Measurements from ENCODE around the gene NXPE1. TPM values are rescaled to one million over a fixed set of nuclear protein-coding genes. Genes with fewer than 3 reads are reported as not detected.

Gene NXPE1
- total RNA-seq, 1 experiment from 2014 or later: not detected

GRCh38 chr11:114525682-114526081, 34.0 kb downstream of the NXPE1 start:
- BruUV-seq (replicated peaks): no TSS peak
- Histone ChIP-seq H3F3A (ENCODE audit: insufficient read depth, low read depth) (no peaks in the 10 kb centered on the region), H3K4me3 (no peak overlapping the region), H3K79me2 (ENCODE audit: low read depth) (no peaks in the 10 kb centered on the region), H4K20me1 (ENCODE audit: insufficient read depth) (no peaks in the 10 kb centered on the region), H2AFZ (no peak overlapping the region), H3K9me3 (ENCODE audit: insufficient read depth, low read depth) (no peaks in the 10 kb centered on the region), H3K27ac (no peak overlapping the region), H3K9me2 (ENCODE audit: insufficient read depth) (no peaks in the 10 kb centered on the region), H3K27me3 (ENCODE audit: insufficient read depth, low read depth) (peaks cover 7% of the 10 kb centered on the region; the same call in 1 of the 2 replicates), H3K4me2 (no peak overlapping the region), H3K36me3 (ENCODE audit: low read depth) (no peaks in the 10 kb centered on the region), H3K4me1 (replicated peaks; ENCODE audit: insufficient read depth) (no peaks in the 10 kb centered on the region)
- POLR2A ChIA-PET (ENCODE audit: unreplicated experiment): no interaction called here
- intact Hi-C loops (cut with micrococcal nuclease; ENCODE audit: unreplicated experiment): no loop called here
- no peak for DNase-seq
- TF ChIP-seq CTCF (conservative IDR thresholded peaks at IDR 0.05) (no peak), EZH2 (IDR thresholded peaks at IDR 0.05; ENCODE audit: low read depth) (no peak)
- CTCF ChIA-PET: no interaction called here

- Histone ChIP-seq H3K36me3 (ENCODE audit: low read depth) (no peaks in the 10 kb centered on the region), H3K4me1 (replicated peaks; ENCODE audit: insufficient read depth) (no peaks in the 10 kb centered on the region), H3K4me3 (no peak overlapping the region), H4K20me1 (ENCODE audit: insufficient read depth) (no peaks in the 10 kb centered on the region), H3K79me2 (ENCODE audit: low read depth) (no peaks in the 10 kb centered on the region), H3K9me3 (ENCODE audit: insufficient read depth, low read depth) (no peaks in the 10 kb centered on the region), H3K27me3 (ENCODE audit: insufficient read depth, low read depth) (peaks cover 11% of the 10 kb centered on the region; the same call in 1 of the 2 replicates), H3K27ac (no peak overlapping the region), H3K9me2 (ENCODE audit: insufficient read depth) (no peaks in the 10 kb centered on the region), H2AFZ (no peak overlapping the region), H3F3A (ENCODE audit: insufficient read depth, low read depth) (no peaks in the 10 kb centered on the region), H3K4me2 (no peak overlapping the region)
- TF ChIP-seq CTCF (conservative IDR thresholded peaks at IDR 0.05) (no peak), EZH2 (IDR thresholded peaks at IDR 0.05; ENCODE audit: low read depth) (no peak)
- ChIA-PET CTCF (no interaction called here), POLR2A (ENCODE audit: unreplicated experiment) (no interaction called here)
- BruUV-seq (replicated peaks): no TSS peak
- intact Hi-C loops (cut with micrococcal nuclease; ENCODE audit: unreplicated experiment): no loop called here
- DNase-seq: no peak
Observed at GRCh38 chr11:114524122-114524521, 35.6 kb downstream of the NXPE1 start.

- Histone ChIP-seq H3K27ac (no peak overlapping the region), H2AFZ (no peak overlapping the region), H3K36me3 (ENCODE audit: low read depth) (no peaks in the 10 kb centered on the region), H3K9me2 (ENCODE audit: insufficient read depth) (no peaks in the 10 kb centered on the region), H3K4me2 (no peak overlapping the region), H3F3A (ENCODE audit: insufficient read depth, low read depth) (no peaks in the 10 kb centered on the region), H3K27me3 (ENCODE audit: insufficient read depth, low read depth) (peaks cover 11% of the 10 kb centered on the region; the same call in 1 of the 2 replicates), H3K79me2 (ENCODE audit: low read depth) (no peaks in the 10 kb centered on the region), H3K4me3 (no peak overlapping the region), H3K9me3 (ENCODE audit: insufficient read depth, low read depth) (no peaks in the 10 kb centered on the region), H3K4me1 (replicated peaks; ENCODE audit: insufficient read depth) (no peaks in the 10 kb centered on the region), H4K20me1 (ENCODE audit: insufficient read depth) (no peaks in the 10 kb centered on the region)
- CTCF ChIA-PET: no interaction called here
- POLR2A ChIA-PET (ENCODE audit: unreplicated experiment): no interaction called here
- TF ChIP-seq CTCF (conservative IDR thresholded peaks at IDR 0.05) (no peak), EZH2 (IDR thresholded peaks at IDR 0.05; ENCODE audit: low read depth) (no peak)
- no TSS peak for BruUV-seq (replicated peaks)
- intact Hi-C loops (cut with micrococcal nuclease; ENCODE audit: unreplicated experiment): no loop called here
- DNase-seq: no peak
Observed at GRCh38 chr11:114522818-114523217, 36.9 kb downstream of the NXPE1 start.

Data from PC-9 (cell line).